ENCODE results near the gene ARV1.
A peak's percentile ranks its signal among the peaks of the same experiment; 100 is the strongest.
"Not testable (repeated sequence)": the region's sequence is repeated elsewhere in the genome, so short reads cannot be mapped to it uniquely, and the experiment has no call there.

Gene ARV1

GRCh38 chr1:231020816-231021215 lies 41.9 kb downstream of the ARV1 start:
- TF ChIP-seq CTCF (conservative IDR thresholded peaks at IDR 0.05; ENCODE audit: low read length) (no peak), EZH2phosphoT487 (IDR thresholded peaks at IDR 0.05; ENCODE audit: borderline replicate concordance) (no peak)
- Histone ChIP-seq H3K4me2 (ENCODE audit: low read depth, low read length, poor library complexity, severe bottlenecking) (peak overlapping the region; percentile 30), H3K36me3 (ENCODE audit: insufficient read depth, low read length) (no peaks in the 10 kb centered on the region), H3K4me3 (ENCODE audit: low read length, poor library complexity, severe bottlenecking) (no peak overlapping the region), H2AFZ (ENCODE audit: low read length) (peak overlapping the region; percentile 38; the same call in 1 of the 2 replicates), H3F3A (ENCODE audit: low read depth) (no peaks in the 10 kb centered on the region), H3K79me2 (ENCODE audit: insufficient read depth, low read length) (no peaks in the 10 kb centered on the region), H3K9ac (ENCODE audit: low read depth, low read length, poor library complexity, severe bottlenecking) (no peak overlapping the region), H3K4me1 (ENCODE audit: insufficient read depth, low read length, poor library complexity, severe bottlenecking) (peaks cover 7% of the 10 kb centered on the region), H3K27me3 (ENCODE audit: insufficient read depth, low read length, poor library complexity, severe bottlenecking) (no peaks in the 10 kb centered on the region), H4K20me1 (ENCODE audit: insufficient read depth, low read length, poor library complexity, severe bottlenecking) (no peaks in the 10 kb centered on the region), H3K9me2 (replicated peaks; ENCODE audit: low read depth, low read length) (no peaks in the 10 kb centered on the region), H3K9me3 (ENCODE audit: insufficient read depth, low read depth, low read length) (no peaks in the 10 kb centered on the region)

- no peak overlapping the region for H2AFZ ChIP-seq (ENCODE audit: low read length)
- H3K9me2 ChIP-seq (replicated peaks; ENCODE audit: low read depth, low read length), result no peaks in the 10 kb centered on the region
- H3K4me2 ChIP-seq (ENCODE audit: low read depth, low read length, poor library complexity, severe bottlenecking), result no peak overlapping the region
- no peak for TF ChIP-seq EZH2phosphoT487 (IDR thresholded peaks at IDR 0.05; ENCODE audit: borderline replicate concordance)
- TF ChIP-seq CTCF (conservative IDR thresholded peaks at IDR 0.05; ENCODE audit: low read length), result no peak
- no peak overlapping the region for H3K4me3 ChIP-seq (ENCODE audit: low read length, poor library complexity, severe bottlenecking)
- peaks cover 7% of the 10 kb centered on the region for H3K4me1 ChIP-seq (ENCODE audit: insufficient read depth, low read length, poor library complexity, severe bottlenecking)
- no peaks in the 10 kb centered on the region for H3K27me3 ChIP-seq (ENCODE audit: insufficient read depth, low read length, poor library complexity, severe bottlenecking)
- no peaks in the 10 kb centered on the region for H3K36me3 ChIP-seq (ENCODE audit: insufficient read depth, low read length)
- H3F3A ChIP-seq (ENCODE audit: low read depth), result no peaks in the 10 kb centered on the region
- H4K20me1 ChIP-seq (ENCODE audit: insufficient read depth, low read length, poor library complexity, severe bottlenecking), result no peaks in the 10 kb centered on the region
- H3K79me2 ChIP-seq (ENCODE audit: insufficient read depth, low read length), result no peaks in the 10 kb centered on the region
- H3K9me3 ChIP-seq (ENCODE audit: insufficient read depth, low read depth, low read length), result no peaks in the 10 kb centered on the region
- no peak overlapping the region for H3K9ac ChIP-seq (ENCODE audit: low read depth, low read length, poor library complexity, severe bottlenecking)
Measured at GRCh38 chr1:231021540-231022031, 42.7 kb downstream of the ARV1 start.

- H3K9ac ChIP-seq (ENCODE audit: low read depth, low read length, poor library complexity, severe bottlenecking), result not testable (repeated sequence)
Measured at GRCh38 chr1:231022543-231022942, 43.6 kb downstream of the ARV1 start.

GRCh38 chr1:231023150-231023549 lies 44.3 kb downstream of the ARV1 start:
- no peaks in the 10 kb centered on the region for H3K9me3 ChIP-seq (ENCODE audit: insufficient read depth, low read depth, low read length)
- H3K4me2 ChIP-seq (ENCODE audit: low read depth, low read length, poor library complexity, severe bottlenecking), result no peak overlapping the region
- no peaks in the 10 kb centered on the region for H3K79me2 ChIP-seq (ENCODE audit: insufficient read depth, low read length)
- no peaks in the 10 kb centered on the region for H3K9me2 ChIP-seq (replicated peaks; ENCODE audit: low read depth, low read length)
- TF ChIP-seq EZH2phosphoT487 (IDR thresholded peaks at IDR 0.05; ENCODE audit: borderline replicate concordance) (no peak), CTCF (conservative IDR thresholded peaks at IDR 0.05; ENCODE audit: low read length) (no peak)
- no peak overlapping the region for H3K9ac ChIP-seq (ENCODE audit: low read depth, low read length, poor library complexity, severe bottlenecking)
- no peaks in the 10 kb centered on the region for H3K27me3 ChIP-seq (ENCODE audit: insufficient read depth, low read length, poor library complexity, severe bottlenecking)
- H3K4me3 ChIP-seq (ENCODE audit: low read length, poor library complexity, severe bottlenecking), result no peak overlapping the region
- H4K20me1 ChIP-seq (ENCODE audit: insufficient read depth, low read length, poor library complexity, severe bottlenecking), result no peaks in the 10 kb centered on the region
- peaks cover 7% of the 10 kb centered on the region for H3K4me1 ChIP-seq (ENCODE audit: insufficient read depth, low read length, poor library complexity, severe bottlenecking)
- H3F3A ChIP-seq (ENCODE audit: low read depth), result no peaks in the 10 kb centered on the region
- no peak overlapping the region for H2AFZ ChIP-seq (ENCODE audit: low read length)
- H3K36me3 ChIP-seq (ENCODE audit: insufficient read depth, low read length), result no peaks in the 10 kb centered on the region

More at GRCh38 chr1:231022543-231022942, 43.6 kb downstream of the ARV1 start:
- H3K4me3 ChIP-seq (ENCODE audit: low read length, poor library complexity, severe bottlenecking); H3K4me2 ChIP-seq (ENCODE audit: low read depth, low read length, poor library complexity, severe bottlenecking); H3K9me2 ChIP-seq (replicated peaks; ENCODE audit: low read depth, low read length); H2AFZ ChIP-seq (ENCODE audit: low read length); H3K27me3 ChIP-seq (ENCODE audit: insufficient read depth, low read length, poor library complexity, severe bottlenecking); H3F3A ChIP-seq (ENCODE audit: low read depth); H3K36me3 ChIP-seq (ENCODE audit: insufficient read depth, low read length); H3K9me3 ChIP-seq (ENCODE audit: insufficient read depth, low read depth, low read length); H4K20me1 ChIP-seq (ENCODE audit: insufficient read depth, low read length, poor library complexity, severe bottlenecking); H3K4me1 ChIP-seq (ENCODE audit: insufficient read depth, low read length, poor library complexity, severe bottlenecking); H3K79me2 ChIP-seq (ENCODE audit: insufficient read depth, low read length): not testable (repeated sequence)

All from Loucy (cell line).